ENCODE results near the gene CD9. TPM values are rescaled to one million over a fixed set of nuclear protein-coding genes. Genes with fewer than 3 reads are reported as not detected.

Gene CD9
- total and polyA plus RNA-seq, 2 donors (not counting 3 experiments of a cell fraction or from before 2014, with no cell fraction given): 379 to 1,225 TPM

DNA sequence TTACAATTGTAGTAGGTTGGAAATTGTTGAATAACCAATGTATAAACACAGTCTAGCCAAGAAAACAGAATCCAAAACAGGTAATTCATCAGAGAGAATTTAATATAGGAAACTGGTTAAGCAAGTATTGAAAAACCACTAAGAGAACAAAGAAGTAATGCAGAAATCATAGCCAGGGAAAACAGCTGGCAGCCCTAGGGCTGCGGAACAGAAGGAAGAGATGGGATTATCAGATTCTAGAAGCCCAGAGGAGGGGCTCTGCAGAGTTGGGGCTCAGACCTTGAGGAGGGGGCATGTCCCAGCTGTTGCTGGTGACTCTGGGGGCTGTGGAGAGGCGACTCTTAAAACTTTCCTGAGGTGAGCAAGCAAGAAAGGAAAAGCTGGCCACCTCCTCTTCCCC is 49.4 kb downstream of the CD9 start:
- H3K9me3 ChIP-seq (replicated peaks; ENCODE audit: control insufficient read depth, insufficient read depth, low read length): no peaks in the 10 kb centered on the region
- FAIRE-seq: no peak
- TF ChIP-seq, protein P1, sequence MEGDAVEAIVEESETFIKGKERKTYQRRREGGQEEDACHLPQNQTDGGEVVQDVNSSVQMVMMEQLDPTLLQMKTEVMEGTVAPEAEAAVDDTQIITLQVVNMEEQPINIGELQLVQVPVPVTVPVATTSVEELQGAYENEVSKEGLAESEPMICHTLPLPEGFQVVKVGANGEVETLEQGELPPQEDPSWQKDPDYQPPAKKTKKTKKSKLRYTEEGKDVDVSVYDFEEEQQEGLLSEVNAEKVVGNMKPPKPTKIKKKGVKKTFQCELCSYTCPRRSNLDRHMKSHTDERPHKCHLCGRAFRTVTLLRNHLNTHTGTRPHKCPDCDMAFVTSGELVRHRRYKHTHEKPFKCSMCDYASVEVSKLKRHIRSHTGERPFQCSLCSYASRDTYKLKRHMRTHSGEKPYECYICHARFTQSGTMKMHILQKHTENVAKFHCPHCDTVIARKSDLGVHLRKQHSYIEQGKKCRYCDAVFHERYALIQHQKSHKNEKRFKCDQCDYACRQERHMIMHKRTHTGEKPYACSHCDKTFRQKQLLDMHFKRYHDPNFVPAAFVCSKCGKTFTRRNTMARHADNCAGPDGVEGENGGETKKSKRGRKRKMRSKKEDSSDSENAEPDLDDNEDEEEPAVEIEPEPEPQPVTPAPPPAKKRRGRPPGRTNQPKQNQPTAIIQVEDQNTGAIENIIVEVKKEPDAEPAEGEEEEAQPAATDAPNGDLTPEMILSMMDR (IDR thresholded peaks at IDR 0.05; ENCODE audit: extremely low read depth in 1 of 2, insufficient read depth in 1 of 2, low read depth in 1 of 2, low read length in 2 of 2): no peak
- TF ChIP-seq POLR2AphosphoS5 (IDR thresholded peaks at IDR 0.05; ENCODE audit: insufficient read depth, low read depth, low read length): no peak
- no peak for TF ChIP-seq EZH2 (IDR thresholded peaks at IDR 0.05; ENCODE audit: borderline replicate concordance, low read depth, low read length, severe bottlenecking)
- no peak for TF ChIP-seq MYC (IDR thresholded peaks at IDR 0.05; ENCODE audit: low read depth, low read length)
- no peaks in the 10 kb centered on the region for H4K20me1 ChIP-seq (replicated peaks; ENCODE audit: control insufficient read depth, extremely low read depth, insufficient read depth, low read length)
- H3K27ac ChIP-seq (ENCODE audit: insufficient read depth, low read depth, low read length): no peak overlapping the region
- no peak overlapping the region for H2AFZ ChIP-seq (ENCODE audit: low read depth, low read length)
- ChIA-PET POLR2A (no interaction called here), CTCF (interaction anchor here (0.6 to 1.8 kb wide), 5 partner anchors 9 to 54 kb away, joined by 3 to 5 read pairs (median 3); no protein-coding TSS in a partner anchor)
- H3K9me1 ChIP-seq (replicated peaks; ENCODE audit: control insufficient read depth, extremely low read depth, insufficient read depth, low read length): no peaks in the 10 kb centered on the region
- H3K4me2 ChIP-seq (ENCODE audit: insufficient read depth, low read length): no peak overlapping the region
- dilution Hi-C loops (cut with MboI; ENCODE audit: extremely low pct_ligation_motif_present, low sequenced_read_pairs): no loop called here
- H3K36me3 ChIP-seq (ENCODE audit: control insufficient read depth in 2 of 2, extremely low read depth in 1 of 2, insufficient read depth in 2 of 2, low read length in 2 of 2): no peaks in the 10 kb centered on the region
- peaks cover 13 to 15% of the 10 kb centered on the region in 2 experiments for H3K27me3 ChIP-seq (ENCODE audit: control insufficient read depth in 2 of 2, insufficient read depth in 2 of 2, low read length in 2 of 2)
- no peaks in the 10 kb centered on the region for H3K4me1 ChIP-seq (ENCODE audit: control insufficient read depth, extremely low read depth, insufficient read depth, low read length)
- no peak for DNase-seq (ENCODE audit: low read depth, low spot score)
- H3K79me2 ChIP-seq (ENCODE audit: control insufficient read depth, insufficient read depth, low read length): no peaks in the 10 kb centered on the region
- no peak overlapping the region for H3K4me3 ChIP-seq (replicated peaks in 1 of 3; ENCODE audit: insufficient read depth in 1 of 3, low read depth in 1 of 3, low read length in 3 of 3)
- BruUV-seq (replicated peaks): no TSS peak
- intact Hi-C loops (cut with micrococcal nuclease): no loop called here
- no peak overlapping the region for H3K9ac ChIP-seq (replicated peaks; ENCODE audit: extremely low read depth, insufficient read depth, low read length)

GRCh38 chr12:6250343-6250742 is 50.1 kb downstream of the CD9 start:
- dilution Hi-C loops (cut with MboI; ENCODE audit: extremely low pct_ligation_motif_present, low sequenced_read_pairs) (no loop called here), intact Hi-C loops (cut with micrococcal nuclease) (no loop called here)
- Histone ChIP-seq H3K27ac (ENCODE audit: insufficient read depth, low read depth, low read length) (no peak overlapping the region), H3K9me3 (replicated peaks; ENCODE audit: control insufficient read depth, insufficient read depth, low read length) (no peaks in the 10 kb centered on the region), H2AFZ (ENCODE audit: low read depth, low read length) (no peak overlapping the region), H3K9ac (replicated peaks; ENCODE audit: extremely low read depth, insufficient read depth, low read length) (no peak overlapping the region), H3K27me3 (ENCODE audit: control insufficient read depth in 2 of 2, insufficient read depth in 2 of 2, low read length in 2 of 2) (peaks cover 13 to 15% of the 10 kb centered on the region in 2 experiments), H3K4me3 (replicated peaks in 1 of 3; ENCODE audit: insufficient read depth in 1 of 3, low read depth in 1 of 3, low read length in 3 of 3) (no peak overlapping the region), H4K20me1 (replicated peaks; ENCODE audit: control insufficient read depth, extremely low read depth, insufficient read depth, low read length) (no peaks in the 10 kb centered on the region), H3K79me2 (ENCODE audit: control insufficient read depth, insufficient read depth, low read length) (no peaks in the 10 kb centered on the region), H3K36me3 (ENCODE audit: control insufficient read depth in 2 of 2, extremely low read depth in 1 of 2, insufficient read depth in 2 of 2, low read length in 2 of 2) (no peaks in the 10 kb centered on the region), H3K9me1 (replicated peaks; ENCODE audit: control insufficient read depth, extremely low read depth, insufficient read depth, low read length) (no peaks in the 10 kb centered on the region), H3K4me1 (ENCODE audit: control insufficient read depth, extremely low read depth, insufficient read depth, low read length) (no peaks in the 10 kb centered on the region), H3K4me2 (ENCODE audit: insufficient read depth, low read length) (no peak overlapping the region)
- POLR2A ChIA-PET: no interaction called here
- FAIRE-seq (no peak), DNase-seq (ENCODE audit: low read depth, low spot score) (no peak)
- BruUV-seq (replicated peaks): no TSS peak
- CTCF ChIA-PET: interaction anchor here (0.6 to 1.8 kb wide), 5 partner anchors 9 to 55 kb away, joined by 3 to 5 read pairs (median 3); no protein-coding TSS in a partner anchor
- TF ChIP-seq JUN (IDR thresholded peaks at IDR 0.05; ENCODE audit: borderline replicate concordance, insufficient read depth, insufficient read length, low read depth): no peak
- TF ChIP-seq GATA2 (IDR thresholded peaks at IDR 0.05; ENCODE audit: insufficient read depth, insufficient read length, low read depth, low read length): no peak
- TF ChIP-seq MYC (IDR thresholded peaks at IDR 0.05; ENCODE audit: low read depth, low read length): no peak
- TF ChIP-seq EZH2 (IDR thresholded peaks at IDR 0.05; ENCODE audit: borderline replicate concordance, low read depth, low read length, severe bottlenecking): no peak
- TF ChIP-seq POLR2AphosphoS5 (IDR thresholded peaks at IDR 0.05; ENCODE audit: insufficient read depth, low read depth, low read length): no peak
- no peak for TF ChIP-seq POLR2A (IDR thresholded peaks at IDR 0.05; ENCODE audit: low read depth, low read length)
- TF ChIP-seq, protein P2, sequence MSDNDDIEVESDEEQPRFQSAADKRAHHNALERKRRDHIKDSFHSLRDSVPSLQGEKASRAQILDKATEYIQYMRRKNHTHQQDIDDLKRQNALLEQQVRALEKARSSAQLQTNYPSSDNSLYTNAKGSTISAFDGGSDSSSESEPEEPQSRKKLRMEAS (IDR thresholded peaks at IDR 0.05; ENCODE audit: insufficient read depth, insufficient read length): no peak
- TF ChIP-seq, protein P1 (IDR thresholded peaks at IDR 0.05; ENCODE audit: extremely low read depth in 1 of 2, insufficient read depth in 1 of 2, low read depth in 1 of 2, low read length in 2 of 2): no peak
- no peak for TF ChIP-seq FOS (IDR thresholded peaks at IDR 0.05; ENCODE audit: borderline replicate concordance, insufficient read depth, low read length)
